ENCODE data around the gene SCN8A.
A peak's percentile ranks its signal among the peaks of the same experiment; 100 is the strongest.

SCN8A gene

DNA sequence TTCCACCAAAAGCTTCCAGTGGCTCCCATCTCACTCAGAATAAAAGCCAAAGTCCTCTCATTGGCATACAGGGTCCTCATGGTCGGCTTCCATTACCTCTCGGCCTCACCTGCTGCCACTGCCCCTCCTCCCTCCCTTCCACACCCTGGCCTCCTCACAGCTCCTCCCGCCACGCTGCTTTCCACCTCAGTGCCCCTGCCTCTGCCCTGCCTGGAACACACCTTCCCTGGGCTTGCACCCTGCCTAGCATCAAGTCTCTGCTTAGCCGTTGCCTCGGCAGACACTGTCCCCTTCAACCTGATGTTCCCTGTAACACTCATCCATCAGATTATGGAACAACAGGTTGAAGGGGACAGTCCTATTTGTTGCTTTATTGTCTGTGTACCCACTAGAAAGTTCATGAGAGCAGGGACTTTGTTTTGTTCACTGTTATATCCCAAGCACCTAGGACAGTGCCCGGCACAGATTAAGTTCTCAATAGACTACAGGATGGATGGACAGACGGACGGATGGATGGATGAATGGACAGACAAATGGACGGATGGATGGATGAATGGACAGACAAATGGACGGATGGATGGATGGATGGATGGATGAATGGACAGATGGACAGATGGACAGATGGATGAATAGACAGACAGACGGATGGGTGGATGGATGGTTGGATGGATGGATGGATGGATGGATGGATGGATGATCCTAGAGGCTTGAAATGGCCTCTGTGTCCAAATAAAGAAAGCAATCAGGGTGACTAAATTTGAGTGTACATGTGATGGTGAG, 242.6 kb downstream of the SCN8A start:
- DNase-seq: no peak
- no peak for ATAC-seq

DNA sequence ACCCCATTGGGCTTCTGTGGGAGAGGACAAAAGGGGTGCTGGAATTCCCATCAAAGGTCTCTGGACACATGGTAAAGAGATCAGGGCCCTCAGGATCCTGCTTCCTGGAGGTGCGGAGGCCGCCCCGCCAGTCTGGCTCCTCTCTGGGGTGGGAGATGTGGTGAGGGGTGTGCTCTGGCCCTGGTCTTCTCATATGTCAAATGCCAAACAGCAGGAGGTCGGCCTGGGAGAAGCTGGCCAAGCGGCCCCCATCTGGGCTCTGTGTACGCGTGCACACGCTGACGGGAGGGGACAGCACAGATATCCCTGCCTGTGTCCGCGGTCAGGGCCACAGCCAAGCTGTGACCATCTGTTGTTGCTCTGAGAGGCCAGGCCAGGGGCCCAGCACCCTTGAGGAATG, 243.4 kb downstream of the SCN8A start:
- ATAC-seq (no peak), DNase-seq (no peak)

DNA sequence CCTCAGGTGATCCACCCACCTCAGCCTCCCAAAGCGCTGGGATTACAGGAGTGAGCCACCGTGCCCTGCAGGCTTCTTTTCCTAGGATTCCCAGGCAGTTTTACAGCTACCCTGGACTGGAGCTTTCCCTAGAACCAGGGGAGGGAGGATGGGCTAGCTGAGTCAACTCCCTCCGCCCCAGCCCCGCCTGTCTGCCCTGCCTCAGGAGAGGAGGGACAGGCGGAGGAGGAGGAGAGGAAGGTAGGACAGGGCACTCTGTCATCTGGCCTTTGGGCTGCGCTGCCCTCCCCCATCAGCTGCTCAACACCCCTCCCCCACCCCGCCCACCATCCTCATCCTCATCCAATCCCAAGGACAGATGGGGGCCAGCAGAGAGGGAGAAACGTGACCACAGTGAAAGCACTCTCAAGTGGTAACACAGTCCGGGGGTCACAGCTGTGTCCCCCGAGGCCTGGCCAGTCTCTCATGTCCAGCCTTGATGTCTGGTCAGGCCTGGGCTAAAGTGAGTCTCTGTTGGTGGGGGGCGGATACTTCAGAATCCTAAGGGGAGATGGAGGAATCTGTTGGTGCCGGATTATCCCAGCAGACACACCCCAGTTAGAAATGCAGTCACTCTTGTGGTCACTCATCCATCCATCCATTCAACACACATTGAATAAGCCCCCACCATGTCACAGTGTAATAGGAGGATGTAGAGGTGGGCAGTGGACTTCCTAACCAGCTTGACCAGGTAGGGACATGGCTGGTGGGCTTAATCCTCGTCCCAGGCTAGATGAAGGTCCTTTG, 245.2 kb downstream of the SCN8A start:
- ATAC-seq (no peak), DNase-seq (no peak)

DNA sequence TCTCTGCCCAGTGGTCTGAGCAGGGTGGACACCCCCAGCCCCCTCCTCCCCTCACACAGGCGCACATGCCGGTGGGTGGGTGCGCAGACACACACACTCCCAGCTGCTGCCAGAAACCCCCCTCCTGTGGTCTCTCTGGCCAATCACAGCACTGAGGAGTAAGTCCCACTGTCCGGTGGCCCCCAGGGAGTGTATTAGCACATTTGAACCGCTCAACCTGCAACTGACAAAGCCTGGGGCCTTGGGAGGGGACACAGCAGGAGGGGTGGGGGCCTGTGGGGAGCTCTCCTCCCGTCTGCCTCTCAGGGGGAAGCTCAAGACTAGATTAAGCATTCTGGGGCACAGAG, 245.8 kb downstream of the SCN8A start:
- DNase-seq (no peak), ATAC-seq (no peak)

DNA sequence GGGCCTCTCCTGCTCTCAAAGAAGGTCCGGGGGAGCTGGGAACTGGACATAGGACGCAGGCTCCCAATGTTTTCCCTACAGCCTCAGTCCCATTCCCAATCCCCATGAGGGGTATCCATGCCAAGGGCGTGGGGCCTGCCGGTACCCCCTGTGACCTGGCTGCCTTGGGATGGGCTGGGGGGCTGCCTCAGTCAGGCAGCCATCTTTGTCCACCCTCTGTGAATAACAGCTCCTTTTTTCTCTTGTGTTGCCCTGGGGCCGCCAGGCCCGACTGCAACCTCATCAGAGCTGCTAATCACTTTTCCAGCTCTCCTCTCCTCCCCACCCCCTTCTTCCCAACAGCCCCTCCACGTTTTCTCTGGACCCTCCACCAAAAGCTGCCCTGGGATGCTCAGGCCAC, 246.3 kb downstream of the SCN8A start:
- DNase-seq (no peak), ATAC-seq (no peak)

DNA sequence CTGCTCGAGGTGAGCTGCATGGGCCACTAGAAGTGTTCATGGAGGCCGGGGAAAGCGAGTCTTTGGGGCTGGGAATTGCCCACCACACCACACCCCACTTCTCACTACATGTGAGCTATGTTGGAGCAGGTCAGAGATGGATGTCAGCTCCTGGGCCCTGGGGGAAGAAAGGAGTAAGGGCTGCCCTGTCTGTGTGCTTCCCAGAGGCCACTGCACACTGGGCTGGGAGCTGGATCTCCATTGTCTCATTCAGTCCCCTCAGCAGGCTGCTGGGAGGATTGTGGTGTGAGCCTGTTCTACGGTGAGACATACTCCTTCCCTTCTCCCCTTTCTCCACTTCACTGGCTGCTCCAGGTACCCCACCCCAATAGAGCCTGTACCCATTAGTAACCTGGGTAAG, 247.0 kb downstream of the SCN8A start:
- ATAC-seq: no peak
- no peak for DNase-seq

DNA sequence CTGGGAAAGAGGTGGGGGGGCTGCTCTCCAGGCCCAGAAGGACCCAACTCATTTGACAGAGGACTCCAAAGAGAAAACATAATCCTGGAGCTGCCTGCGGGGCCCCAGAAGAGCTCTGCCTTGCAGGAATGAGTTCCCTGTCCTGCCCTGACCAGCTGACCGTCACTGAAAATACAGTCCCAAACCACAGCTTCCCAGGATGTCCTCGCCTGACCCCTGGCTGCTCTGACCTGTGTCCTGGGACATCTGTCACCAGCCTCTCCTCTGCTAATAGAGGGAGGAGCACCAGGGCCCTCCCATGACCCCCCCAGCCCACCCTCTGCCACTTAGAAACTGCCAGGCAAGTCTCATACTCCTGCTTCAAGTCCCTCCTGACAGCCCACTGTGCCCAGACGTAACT, 247.7 kb downstream of the SCN8A start:
- ATAC-seq (no peak), DNase-seq (no peak)

DNA sequence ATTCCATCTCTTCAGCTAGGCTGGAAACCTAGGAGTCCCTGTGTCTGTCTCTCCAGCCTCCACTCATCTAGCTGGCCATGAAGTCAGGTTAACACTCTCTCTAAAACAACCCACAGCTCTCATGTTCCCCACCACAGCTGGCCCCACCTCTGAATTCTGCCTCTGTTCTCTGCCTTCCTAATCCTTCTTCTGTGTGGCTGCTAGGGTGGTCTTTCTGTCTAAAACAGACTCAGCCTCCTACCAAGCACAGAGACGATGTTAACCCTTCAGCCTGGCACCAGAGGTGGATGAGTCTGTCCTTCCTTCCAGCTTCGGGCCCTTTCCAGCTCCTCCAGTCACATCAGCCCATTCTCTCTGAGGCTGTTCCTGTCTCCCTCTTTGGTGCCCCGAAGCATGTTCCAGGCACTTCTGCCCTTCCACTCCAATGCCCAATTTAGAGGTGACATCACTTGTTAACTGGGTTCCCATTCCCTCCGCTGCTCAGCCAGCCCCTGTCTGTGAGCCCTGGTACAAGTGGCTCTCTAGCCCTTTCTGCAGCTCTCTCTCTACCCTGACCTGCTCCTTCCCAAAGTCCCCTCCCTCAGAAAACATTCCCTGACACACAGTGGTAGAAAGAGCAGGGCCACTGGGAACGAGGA, 248.4 kb downstream of the SCN8A start:
- ATAC-seq (no peak), DNase-seq (no peak)

DNA sequence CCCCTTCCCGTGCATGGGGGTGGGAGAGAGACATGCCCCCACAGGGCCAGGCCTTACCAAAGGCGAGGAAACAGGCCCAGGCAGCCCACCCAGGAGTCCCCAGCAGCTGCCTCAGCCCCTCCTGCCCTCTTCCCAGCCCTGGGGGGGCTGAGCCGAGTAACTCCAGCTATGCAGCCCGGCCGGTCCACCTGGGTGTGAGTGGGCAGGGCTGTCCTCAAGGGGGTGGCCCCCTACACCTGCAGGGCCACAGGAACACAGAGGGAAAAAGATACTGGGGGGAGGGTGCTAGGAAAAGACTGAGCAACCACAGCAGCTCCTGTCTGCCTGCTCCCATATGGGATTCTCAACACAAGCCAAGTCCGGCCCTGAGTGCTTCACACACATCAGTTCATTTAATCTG, 249.9 kb downstream of the SCN8A start:
- DNase-seq (no peak), ATAC-seq (no peak)

DNA sequence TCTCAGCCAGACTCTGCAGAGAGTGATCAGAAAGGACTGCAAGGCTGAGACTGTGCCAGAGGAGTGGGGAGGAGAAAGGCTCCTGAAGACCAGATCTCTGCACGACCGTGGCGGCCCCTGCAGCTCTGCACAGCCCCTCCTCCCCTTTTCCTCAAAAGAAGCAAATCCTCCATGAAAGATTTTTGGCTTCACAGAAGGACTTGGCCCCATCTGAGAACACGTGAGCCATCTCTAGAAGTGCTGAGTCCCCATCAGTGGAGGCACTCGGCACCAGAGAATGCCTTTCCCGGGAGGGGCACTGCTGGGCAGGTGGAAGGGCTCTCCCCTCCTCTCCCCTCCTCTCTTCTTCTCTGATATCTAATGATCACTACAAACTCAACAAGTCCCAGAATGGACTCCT, 250.7 kb downstream of the SCN8A start:
- DNase-seq (no peak), ATAC-seq (no peak)

DNA sequence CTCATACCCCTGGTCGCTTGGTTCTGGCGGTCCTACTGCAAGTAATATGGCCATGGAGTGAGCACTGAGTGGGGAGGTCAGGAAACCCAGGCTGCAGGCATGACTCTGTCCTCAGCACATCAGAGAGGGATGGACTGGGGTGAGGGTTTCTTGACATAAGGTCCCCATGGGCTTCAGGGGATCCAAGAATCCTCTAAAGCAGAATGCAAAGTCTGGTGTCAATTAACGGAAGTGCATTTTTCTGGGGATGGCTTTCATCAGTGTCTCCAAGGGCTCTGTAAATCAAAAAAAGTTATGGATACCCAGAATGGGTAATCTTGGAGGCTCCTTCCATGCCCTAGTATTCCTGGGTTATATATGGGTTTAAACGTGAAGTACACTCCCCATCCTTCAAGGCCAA, 253.8 kb downstream of the SCN8A start:
- ATAC-seq (no peak), DNase-seq (no peak)

DNA sequence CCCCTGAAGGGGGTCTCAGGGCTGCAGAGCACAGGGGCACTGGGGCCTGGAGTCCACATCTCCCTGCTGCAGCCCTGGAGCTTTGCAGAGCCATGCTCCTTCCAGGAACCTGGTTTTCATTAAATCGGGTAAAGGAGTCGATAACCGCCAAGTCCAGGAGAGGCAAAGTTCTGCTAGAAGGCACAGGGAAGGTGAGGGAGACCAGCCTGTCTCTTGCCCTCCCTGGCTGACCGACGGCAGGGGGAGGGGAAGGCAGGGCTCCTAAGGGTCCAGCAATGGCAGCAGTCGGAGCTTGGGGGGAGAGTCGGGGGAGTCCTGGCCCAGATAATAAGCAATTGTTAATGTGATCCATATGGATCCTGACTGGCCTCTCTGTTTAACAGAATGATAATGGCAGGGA, 254.4 kb downstream of the SCN8A start:
- ATAC-seq: no peak

DNA sequence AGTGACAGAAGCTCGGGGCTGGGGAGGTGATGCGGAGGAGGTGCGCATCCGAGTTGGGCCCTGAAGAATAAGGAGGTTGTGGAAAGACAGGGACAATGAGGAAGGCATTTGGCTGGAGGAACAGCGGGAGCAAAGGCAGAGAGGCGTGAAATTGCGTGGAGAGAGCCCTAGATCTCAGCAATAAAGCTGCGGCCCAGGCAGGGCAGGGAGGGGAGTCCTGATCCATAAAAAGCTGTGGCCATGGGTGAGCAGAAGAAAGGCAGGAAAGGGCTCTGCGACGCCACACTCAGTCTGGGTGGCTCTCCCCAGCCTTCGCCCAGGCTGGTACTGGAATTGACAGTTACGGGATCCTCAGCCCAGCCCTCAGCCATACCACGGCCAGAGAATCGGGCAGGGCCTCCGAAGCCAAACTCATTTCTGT, 255.2 kb downstream of the SCN8A start:
- ATAC-seq: no peak
- DNase-seq: no peak

More for the DNA sequence above, 254.4 kb downstream of the SCN8A start:
- no peak for DNase-seq

DNA sequence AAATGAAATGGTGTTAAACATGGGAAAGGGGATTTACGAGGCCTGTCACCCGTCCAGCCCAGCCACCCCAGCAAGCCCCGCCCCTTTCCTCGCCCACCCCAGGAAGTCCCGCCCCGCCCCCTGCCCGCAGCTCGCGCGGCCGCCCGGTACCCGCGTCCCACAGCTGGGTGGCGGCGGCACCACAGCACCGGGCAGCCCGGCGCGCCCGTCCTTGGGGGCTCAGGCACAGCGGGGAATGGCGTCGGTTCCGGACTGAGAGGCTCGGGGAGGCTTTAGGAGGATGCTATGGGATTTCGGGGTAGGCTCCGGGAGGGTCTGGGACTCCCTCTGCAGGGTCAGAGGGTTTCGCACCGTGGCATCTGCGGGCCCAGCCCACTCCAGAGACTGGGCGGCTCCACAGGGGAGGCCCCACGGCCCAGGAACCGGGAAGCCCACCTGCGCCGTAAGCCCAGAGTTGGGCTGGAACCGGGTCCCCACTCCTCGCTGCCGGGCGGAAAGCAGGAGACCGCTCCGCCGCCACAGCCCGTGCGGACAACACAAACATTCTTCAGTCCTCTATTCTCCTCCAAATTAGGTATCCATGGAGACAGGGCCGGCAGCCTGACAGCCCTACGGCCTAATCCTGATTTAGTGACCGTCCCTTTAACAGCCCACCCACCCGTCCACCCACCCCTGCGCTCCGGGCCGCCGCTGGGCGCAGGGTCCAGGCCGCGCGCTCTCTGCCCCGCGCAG, 256.0 kb downstream of the SCN8A start:
- DNase-seq: peak; percentile 71
- peak; percentile 42 for ATAC-seq

DNA sequence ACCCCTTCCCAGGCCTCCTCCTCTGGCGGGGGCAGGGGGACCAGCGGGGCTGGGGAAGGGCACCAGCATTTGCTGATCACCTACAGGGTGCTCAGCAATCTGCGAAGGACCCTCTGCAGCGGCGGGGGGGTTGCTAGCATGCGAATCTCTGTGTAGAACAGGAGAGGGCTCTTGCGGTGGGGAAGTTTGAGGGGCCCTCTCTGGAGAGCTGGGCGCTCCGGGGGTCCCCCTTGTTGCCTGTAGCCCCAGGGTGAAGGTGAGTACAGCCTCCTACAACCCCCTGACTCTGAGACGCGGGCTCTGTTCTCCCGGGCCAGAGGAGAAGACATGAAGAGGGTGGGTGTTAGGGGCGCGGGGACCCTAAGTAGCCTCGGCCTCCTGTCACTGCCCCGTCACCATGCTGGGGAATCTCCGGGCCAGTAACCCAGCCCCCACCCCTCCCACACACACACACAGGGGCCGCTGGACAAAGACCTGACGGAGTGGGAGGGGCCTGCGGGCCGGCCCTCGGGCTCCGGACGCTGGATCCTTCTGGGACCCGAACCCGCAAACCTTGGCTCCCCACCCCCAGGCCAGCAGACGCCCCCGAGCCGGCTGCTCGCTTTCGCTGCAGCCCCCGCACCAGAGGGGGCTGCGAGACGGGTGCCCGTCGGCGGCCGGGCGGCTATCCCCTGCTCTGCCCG, 256.8 kb downstream of the SCN8A start:
- ATAC-seq: no peak
- no peak for DNase-seq

DNA sequence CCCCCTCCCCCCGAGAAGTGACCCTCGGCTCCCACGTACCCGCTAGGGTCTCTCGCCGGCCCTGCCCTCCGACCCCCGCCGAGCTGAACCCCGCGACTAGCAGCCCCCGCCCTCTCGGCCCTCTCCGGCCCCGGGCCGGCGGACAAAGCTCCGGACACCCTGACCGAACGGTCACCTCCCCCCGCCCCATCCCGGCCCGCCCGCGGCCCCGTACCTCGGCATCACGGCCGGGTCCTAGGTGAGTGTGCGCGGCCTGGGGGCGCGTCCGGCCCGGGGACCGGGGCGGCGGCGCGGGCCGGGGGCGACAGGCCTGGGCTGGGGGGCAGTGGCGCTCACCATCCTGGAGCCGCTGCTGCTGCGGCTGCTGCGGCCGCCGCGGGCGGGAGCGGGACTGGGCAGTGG, 257.3 kb downstream of the SCN8A start, which contains the start of gene FIGNL2:
Gene FIGNL2, minus strand, starts transcription at position 393 of the 402 bp plus-strand sequence. CDS start 26,305 bp downstream, outside the sequence.
- ATAC-seq (no peak), DNase-seq (no peak)

DNA sequence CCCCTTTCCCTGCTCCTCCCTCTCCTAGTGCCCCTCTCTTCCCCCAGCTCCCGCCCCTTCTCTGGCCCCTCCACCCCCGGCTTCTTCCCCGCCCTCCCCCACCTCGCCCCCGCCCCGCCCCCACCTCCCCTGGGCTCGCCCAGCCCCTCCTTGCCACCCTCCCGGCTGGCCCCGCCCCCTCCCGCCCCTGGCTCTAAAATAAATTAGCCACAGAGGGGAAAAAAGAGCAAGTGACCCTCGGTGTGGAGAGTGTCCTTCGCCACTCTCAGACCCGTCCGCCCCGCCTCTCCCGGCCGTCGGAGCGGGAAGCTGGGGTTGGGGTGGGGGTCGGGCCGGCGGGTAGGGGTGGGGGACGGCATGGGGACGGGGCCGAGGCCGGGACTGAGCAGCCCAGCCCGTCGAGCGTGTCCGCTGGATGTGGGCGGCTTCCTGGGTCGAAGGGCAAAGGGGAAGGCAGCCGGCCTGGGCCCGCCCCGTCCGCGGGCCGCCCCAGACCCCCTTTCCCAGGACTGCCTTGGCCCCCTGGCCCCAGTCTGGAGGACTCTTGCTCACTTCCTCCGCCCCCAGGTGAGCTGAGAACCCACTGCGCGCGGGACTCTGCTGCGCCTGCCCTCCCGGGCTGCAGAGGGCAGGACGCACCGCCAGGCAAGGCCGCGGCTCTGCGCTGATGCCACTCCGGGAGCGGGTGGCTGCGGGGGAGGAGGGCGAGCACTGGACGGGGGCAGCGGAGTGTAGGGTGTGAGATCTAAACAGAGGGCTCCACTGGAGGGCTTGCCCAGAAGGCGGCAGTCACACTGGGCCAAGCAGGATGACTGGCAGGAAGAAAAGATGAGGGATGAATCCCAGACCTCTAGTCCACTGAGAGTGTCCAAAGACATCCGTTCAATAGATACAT, 258.1 kb downstream of the SCN8A start:
- no peak for DNase-seq
- ATAC-seq: no peak

DNA sequence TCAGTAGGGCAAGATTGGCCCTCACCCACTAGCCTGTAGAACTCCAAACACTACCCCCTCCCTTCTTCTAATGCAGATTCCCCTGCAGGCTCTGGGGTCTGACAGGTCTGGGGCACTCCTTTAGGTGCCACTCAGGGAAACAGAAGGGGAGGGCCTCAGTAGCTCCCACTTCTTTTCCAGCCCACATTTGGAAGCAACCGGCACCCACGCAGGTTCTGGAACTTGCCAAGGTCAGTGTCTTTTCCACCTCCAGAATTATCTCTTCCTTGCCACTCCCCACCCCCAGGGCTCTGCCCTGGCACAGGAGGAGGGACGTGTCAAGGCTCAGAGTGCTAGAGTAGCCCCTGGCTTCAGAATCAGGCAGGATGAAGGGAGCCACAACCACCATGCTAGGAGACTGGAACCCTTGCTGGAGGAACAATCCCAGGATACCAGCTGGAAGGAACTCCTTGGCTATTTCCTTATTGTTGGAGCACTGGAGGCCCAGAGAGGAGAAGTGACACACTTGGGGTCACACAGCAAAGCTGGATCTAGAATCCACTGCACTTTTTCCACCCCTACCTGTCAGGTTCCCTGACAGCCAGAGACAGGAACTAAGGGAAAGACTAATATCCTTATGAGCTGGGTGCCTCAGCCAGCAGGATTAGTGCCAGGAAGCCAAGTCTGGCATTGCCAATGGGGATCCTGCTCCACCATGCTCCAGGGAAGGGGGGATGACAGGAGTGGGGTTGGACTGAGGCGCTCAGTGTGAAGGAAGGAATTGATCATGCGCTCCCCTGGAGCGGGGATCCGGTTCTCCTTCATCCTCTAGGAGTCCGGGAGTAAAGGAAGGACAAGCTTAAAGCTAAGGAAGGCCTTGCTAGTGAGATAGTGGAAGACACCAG, 259.3 kb downstream of the SCN8A start:
- ATAC-seq (no peak), DNase-seq (no peak)

DNA sequence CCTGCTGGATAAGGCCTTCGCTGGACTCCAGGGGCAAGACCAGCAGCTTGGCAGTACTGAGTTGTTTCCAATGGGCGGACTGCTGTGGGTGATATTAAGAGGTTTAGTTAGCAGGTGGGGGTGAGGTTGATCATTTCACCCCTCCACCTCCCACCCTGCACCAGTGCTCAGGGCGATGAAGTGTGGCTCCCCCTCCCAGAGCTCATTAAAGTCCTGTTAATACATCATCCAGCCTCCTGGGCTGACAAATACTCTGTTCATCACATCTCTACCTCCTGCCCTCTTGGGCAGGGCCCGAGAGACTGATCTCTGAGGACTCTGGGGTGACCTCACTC, 259.9 kb downstream of the SCN8A start:
- DNase-seq (no peak), ATAC-seq (no peak)

Measured in stimulated activated naive CD8-positive, alpha-beta T cell treated with anti-CD3 and anti-CD28 coated beads, Interleukin-15, Interleukin-2, amounts not matched to agents 100 U/mL and 50 U/mL, for 24 hours (primary cell).